Upper lobe of left lung (tissue), 6 donors: ENCODE data around the gene BNIP5. TPM values are rescaled to one million over a fixed set of nuclear protein-coding genes. Genes with fewer than 3 reads are reported as not detected.

ENCODE experiments used
- ATAC-seq, 2 donors: fragments of 200-7000 bp; cut with Tn5 transposase; one replicate each; pipeline ENCODE4 v1.9.1; 2022; ENCODE audit warnings: mild to moderate bottlenecking in 2 of 2, moderate library complexity in 2 of 2; ENCODE audit not compliant: low FRiP score in 2 of 2
- DNase-seq, 2 donors: peaks; one replicate each; pipeline ENCODE4 v3.0.0-alpha.2; 2019 to 2020
- H3K27ac ChIP-seq, 4 donors: fragments of 200-600 bp; sonication (generic); one replicate each; pipeline ENCODE4 v1.5.1; 2016 to 2019
- H3K27me3 ChIP-seq, 4 donors: fragments of 200-600 bp; sonication (generic); one replicate each; pipeline ENCODE4 v1.5.1; 2017 to 2019
- H3K36me3 ChIP-seq, 4 donors: fragments of 200-600 bp; sonication (generic); one replicate each; pipeline ENCODE4 v1.5.1; 2016 to 2019
- H3K4me1 ChIP-seq, 4 donors: fragments of 200-600 bp; sonication (generic); one replicate each; pipeline ENCODE4 v1.5.1; 2018 to 2019
- H3K4me3 ChIP-seq, 4 donors: fragments of 200-600 bp; sonication (generic); one replicate each; pipeline ENCODE4 v1.5.1; 2017 to 2019; ENCODE audit warnings: mild to moderate bottlenecking in 2 of 4, moderate library complexity in 1 of 4
- H3K9me3 ChIP-seq, 4 donors: fragments of 200-600 bp; sonication (generic); one replicate each; pipeline ENCODE4 v1.5.1; 2018 to 2019
- CTCF ChIP-seq, 6 experiments: fragments of 450-650 bp in 4 of 6; fragments of 200-600 bp in 2 of 6; sonication (generic) in 2 of 6; IDR thresholded peaks; one replicate each; pipeline ENCODE4 v1.5.1; 2016 to 2019; ENCODE audit warnings: antibody characterized with exemption in 6 of 6
- EP300 ChIP-seq, 4 donors: sonication (generic); formaldehyde crosslinking; IDR thresholded peaks; one replicate each; pipeline ENCODE4 v1.5.1; 2017; ENCODE audit warnings: antibody characterized with exemption in 4 of 4, control low read depth in 2 of 4
- POLR2A ChIP-seq, 4 donors: fragments of 450-650 bp; IDR thresholded peaks; one replicate each; pipeline ENCODE4 v1.5.1; 2016 to 2017; ENCODE audit warnings: antibody characterized with exemption in 4 of 4, mild to moderate bottlenecking in 2 of 4
- POLR2AphosphoS5 ChIP-seq, 2 donors: sonication (generic); formaldehyde crosslinking; IDR thresholded peaks; one replicate each; pipeline ENCODE4 v1.5.1; 2017; ENCODE audit warnings: antibody characterized with exemption in 2 of 2
- WGBS, 2 donors: methylation state at CpG; one replicate each; pipeline ENCODE4 v1.1.5; 2017 to 2018; 5-methylcytosine and 5-hydroxymethylcytosine counted together
- total RNA-seq, 6 donors: library from RNA; depleted of rRNA in 4 of 6; stranded (reverse); fragments of >200 nt in 4 of 6; gene quantifications; one replicate each; pipeline versions ENCODE4 v1.1.0 to v1.2.1, GENCODE V29; 2016 to 2021
- donor health status: DM: no; HTN: no; CAD: no; lungs with moderate emphysema.
- donor health status: DM: no; HTN: yes; CAD: no; lungs with severe emphysema.

BNIP5 gene
- total RNA-seq, 6 donors from 2014 or later = 0.10 TPM; not detected in 5

- TF ChIP-seq CTCF (IDR thresholded peaks at IDR 0.05) = no peak
- no peak for TF ChIP-seq POLR2A (IDR thresholded peaks at IDR 0.05)
- no peak for TF ChIP-seq EP300 (IDR thresholded peaks at IDR 0.05)
- Histone ChIP-seq H3K27me3 (no peaks in the 10 kb centered on the region), H3K4me1 (no peaks in the 10 kb centered on the region), H3K4me3 (no peak overlapping the region), H3K27ac (no peak overlapping the region), H3K9me3 (no peaks in the 10 kb centered on the region), H3K36me3 (no peaks in the 10 kb centered on the region)
- ATAC-seq (no peak), DNase-seq (no peak)
- 72 to 82% methylated on average over 15 of the region's 15 CpGs for WGBS, 2 donors
Observed at GRCh38 chr6:36273802-36274514, 62.7 kb downstream of the BNIP5 start.

DNA sequence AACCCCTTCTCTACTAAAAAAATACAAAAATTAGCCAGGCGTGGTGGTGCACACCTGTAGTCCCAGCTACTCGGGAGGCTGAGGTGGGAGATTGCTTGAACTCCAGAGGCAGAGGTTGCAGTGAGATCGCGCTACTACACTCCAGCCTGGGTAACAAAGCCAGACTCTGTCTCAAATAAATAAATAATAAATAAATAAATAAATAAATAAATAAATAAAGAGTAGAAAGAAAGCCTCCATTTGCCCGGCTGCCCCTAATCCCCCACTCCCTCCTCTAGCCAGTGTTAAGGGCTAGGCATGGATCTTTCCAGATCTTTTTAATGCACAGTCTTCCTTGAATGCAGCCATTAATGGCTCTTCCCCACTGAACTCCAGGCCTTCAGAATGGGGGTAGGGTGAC, 63.6 kb downstream of the BNIP5 start:
- TF ChIP-seq EP300 (IDR thresholded peaks at IDR 0.05) (no peak), POLR2AphosphoS5 (IDR thresholded peaks at IDR 0.05) (no peak), CTCF (IDR thresholded peaks at IDR 0.05) (no peak), POLR2A (IDR thresholded peaks at IDR 0.05) (no peak)
- Histone ChIP-seq H3K27me3 (no peaks in the 10 kb centered on the region), H3K36me3 (no peaks in the 10 kb centered on the region), H3K4me3 (no peak overlapping the region), H3K9me3 (no peaks in the 10 kb centered on the region), H3K27ac (no peak overlapping the region), H3K4me1 (no peaks in the 10 kb centered on the region)
- WGBS, 2 donors = 92 to 97% methylated on average over 5 of the region's 5 CpGs
- no peak for DNase-seq
- no peak for ATAC-seq

DNA sequence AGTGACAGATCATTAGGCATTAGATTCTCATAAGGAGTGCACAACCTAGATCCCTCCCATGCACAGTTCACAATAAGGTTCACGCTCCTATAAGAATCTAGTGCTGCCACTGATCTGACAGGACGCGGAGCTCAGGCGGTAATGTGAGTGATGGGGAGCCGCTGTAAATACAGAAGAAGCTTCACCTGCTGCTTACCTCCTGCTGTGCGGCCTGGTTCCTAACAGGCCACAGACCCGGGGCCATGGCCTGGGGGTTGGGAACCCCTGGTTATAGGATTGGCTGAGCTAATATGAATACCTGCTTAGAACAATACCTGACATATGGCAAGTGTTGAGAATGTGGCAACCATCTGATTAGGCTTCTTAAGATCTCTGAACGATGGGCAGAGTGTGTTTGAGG, 64.5 kb downstream of the BNIP5 start:
- ATAC-seq (no peak), DNase-seq (no peak)
- Histone ChIP-seq H3K36me3 (no peaks in the 10 kb centered on the region), H3K27me3 (no peaks in the 10 kb centered on the region), H3K9me3 (no peaks in the 10 kb centered on the region), H3K4me1 (no peaks in the 10 kb centered on the region), H3K27ac (no peak overlapping the region), H3K4me3 (no peak overlapping the region)
- TF ChIP-seq EP300 (IDR thresholded peaks at IDR 0.05) (no peak), POLR2A (IDR thresholded peaks at IDR 0.05) (no peak), POLR2AphosphoS5 (IDR thresholded peaks at IDR 0.05) (no peak), CTCF (IDR thresholded peaks at IDR 0.05) (no peak)
- WGBS, 2 donors = 77 to 79% methylated on average over 8 of the region's 8 CpGs

DNA sequence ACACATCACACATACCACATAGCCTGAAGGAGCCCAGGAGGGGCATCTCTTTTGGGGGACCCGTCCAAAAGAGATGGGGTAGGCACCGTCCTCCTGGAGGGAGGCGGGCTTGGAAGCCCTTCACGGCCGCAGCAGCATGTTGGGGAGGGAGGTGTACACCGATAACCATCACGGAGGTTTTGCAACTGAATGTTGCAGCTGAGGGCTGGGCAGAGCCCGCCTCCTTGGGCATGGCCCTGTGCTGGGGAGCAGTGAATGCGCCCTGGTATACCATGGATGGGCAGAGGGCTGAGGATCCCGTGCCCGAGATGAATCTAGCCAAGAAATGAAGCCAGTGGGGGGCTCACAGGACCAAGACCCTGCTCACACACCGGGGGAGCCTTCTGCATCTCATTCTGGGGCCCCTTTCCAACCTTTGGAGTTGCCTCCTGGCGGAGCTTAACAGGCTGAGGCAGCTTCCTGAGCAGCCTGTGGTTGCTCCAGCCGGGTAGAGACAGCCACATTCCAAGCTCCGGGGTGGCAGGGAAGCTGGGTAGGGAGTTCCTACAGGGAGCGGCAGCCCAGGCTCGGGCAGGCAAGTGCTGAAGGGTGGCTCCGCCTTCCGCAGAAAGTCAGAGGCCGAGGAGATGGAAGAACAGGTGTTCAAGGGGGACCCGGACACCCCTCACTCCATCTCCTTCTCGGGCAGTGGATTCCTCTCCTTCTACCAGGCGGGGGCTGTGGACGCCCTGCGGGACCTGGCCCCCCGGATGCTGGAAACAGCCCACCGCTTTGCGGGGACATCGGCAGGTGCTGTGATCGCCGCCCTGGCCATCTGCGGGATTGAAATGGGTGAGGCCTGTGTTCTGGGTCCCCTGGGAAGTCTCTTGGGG, 66.6 kb downstream of the BNIP5 start, which contains the start of gene PNPLA1:
PNPLA1 (plus strand) TSS at position 227 of the 872 bp plus-strand sequence; CDS start at position 627, 400 bp downstream.
- DNase-seq = peak in 1 of 2 donors; percentile 59
- TF ChIP-seq POLR2AphosphoS5 (IDR thresholded peaks at IDR 0.05) (no peak), EP300 (IDR thresholded peaks at IDR 0.05) (no peak), POLR2A (IDR thresholded peaks at IDR 0.05) (no peak), CTCF (IDR thresholded peaks at IDR 0.05) (no peak)
- no peaks in the 10 kb centered on the region for H3K27me3 ChIP-seq

More for the DNA sequence above, 66.6 kb downstream of the BNIP5 start, which contains the start of gene PNPLA1:
- no peaks in the 10 kb centered on the region for H3K36me3 ChIP-seq
- no peaks in the 10 kb centered on the region for H3K4me1 ChIP-seq
- H3K9me3 ChIP-seq = peaks cover 0 to 8% (median 8%) of the 10 kb centered on the region in 4 donors
- ATAC-seq = no peak
- WGBS, 2 donors = 72 to 76% methylated on average over 22 to 32 of the region's 32 CpGs
- H3K4me3 ChIP-seq = no peak within 1 kb of the TSS
- no peak within 1 kb of the TSS for H3K27ac ChIP-seq
